Fibroblast of mammary gland (primary cell): ENCODE results near the gene SLC2A1.

ENCODE experiments used
- DNase-seq: peaks from one replicate; pipeline ENCODE4 v3.0.0-alpha.2; 2010; ENCODE audit warnings: low read depth
- H3K4me3 ChIP-seq: 2 replicates; pipeline ENCODE4 v1.5.1; 2011; ENCODE audit warnings: low read depth, mild to moderate bottlenecking, low read length, moderate library complexity; ENCODE audit not compliant: control insufficient read depth
- CTCF ChIP-seq: conservative IDR thresholded peaks from 2 replicates; pipeline ENCODE4 v1.5.1; 2011; ENCODE audit warnings: low read depth, low read length, inconsistent platforms; ENCODE audit not compliant: control insufficient read depth, insufficient read depth

Gene SLC2A1

GRCh38 chr1:42929434-42930177 is 29.1 kb downstream of the SLC2A1 start:
- no peak for TF ChIP-seq CTCF

GRCh38 chr1:42928859-42929258 is 29.8 kb downstream of the SLC2A1 start:
- TF ChIP-seq CTCF: no peak
- no peak overlapping the region for H3K4me3 ChIP-seq
- no peak for DNase-seq

More at GRCh38 chr1:42929434-42930177, 29.1 kb downstream of the SLC2A1 start:
- no peak for DNase-seq
- no peak overlapping the region for H3K4me3 ChIP-seq

- DNase-seq: no peak
- TF ChIP-seq CTCF: no peak
- H3K4me3 ChIP-seq: no peak overlapping the region
These were observed 30.7 kb downstream of the SLC2A1 start for GRCh38 chr1:42927920-42928505.

GRCh38 chr1:42927274-42927841 is 31.3 kb downstream of the SLC2A1 start:
- H3K4me3 ChIP-seq: no peak overlapping the region
- DNase-seq: no peak
- TF ChIP-seq CTCF: no peak

- no peak for TF ChIP-seq CTCF
- DNase-seq: no peak
- H3K4me3 ChIP-seq: no peak overlapping the region
These were observed 31.8 kb downstream of the SLC2A1 start for GRCh38 chr1:42926879-42927242.

GRCh38 chr1:42926235-42926878 is 32.3 kb downstream of the SLC2A1 start:
- H3K4me3 ChIP-seq: no peak overlapping the region
- no peak for TF ChIP-seq CTCF
- DNase-seq: no peak
